Thyroid gland (tissue), 4 donors: Measurements from ENCODE around the gene ZNF518A. TPM values are rescaled to one million over a fixed set of nuclear protein-coding genes. Genes with fewer than 3 reads are reported as not detected.

ENCODE experiments used
- DNase-seq, 2 donors: peaks; one replicate each; pipeline ENCODE4 v3.0.0-alpha.2; 2019
- H3K27ac ChIP-seq, 3 donors: fragments of 200-600 bp; sonication (generic); 1 replicate in 2 of 3; 2 replicates in 1 of 3; pipeline ENCODE4 v1.5.1; 2016 to 2019; ENCODE audit warnings: mild to moderate bottlenecking in 1 of 3, moderate library complexity in 1 of 3
- H3K27me3 ChIP-seq: fragments of 200-600 bp; sonication (generic); one replicate; pipeline ENCODE4 v1.5.1; 2019
- H3K36me3 ChIP-seq, 2 donors: fragments of 200-600 bp; sonication (generic); one replicate each; pipeline ENCODE4 v1.5.1; 2016 to 2019
- H3K4me1 ChIP-seq, 2 donors: fragments of 200-600 bp; sonication (generic); one replicate each; pipeline ENCODE4 v1.5.1; 2017 to 2019
- H3K4me3 ChIP-seq, 3 donors: fragments of 200-600 bp; sonication (generic); replicated peaks in 1 of 3; 1 replicate in 2 of 3; 2 replicates in 1 of 3; pipeline ENCODE4 v1.5.1; 2016; ENCODE audit warnings: mild to moderate bottlenecking in 1 of 3
- H3K9me3 ChIP-seq: fragments of 200-600 bp; sonication (generic); one replicate; pipeline ENCODE4 v1.5.1; 2017
- CTCF ChIP-seq, 6 experiments: fragments of 200-600 bp in 3 of 6; fragments of 450-650 bp in 3 of 6; sonication (generic) in 3 of 6; IDR thresholded peaks; one replicate each; pipeline ENCODE4 v1.5.1; 2016 to 2019; ENCODE audit warnings: antibody characterized with exemption in 6 of 6, mild to moderate bottlenecking in 2 of 6, inconsistent platforms in 1 of 6, moderate library complexity in 1 of 6
- POLR2A ChIP-seq, 2 donors: fragments of 450-650 bp; IDR thresholded peaks; one replicate each; pipeline ENCODE4 v1.6.1; 2017; ENCODE audit warnings: antibody characterized with exemption in 2 of 2, mild to moderate bottlenecking in 2 of 2, moderate library complexity in 1 of 2
- WGBS, 2 donors: methylation state at CpG; one replicate each; pipeline ENCODE4 v1.1.5; 2017; 5-methylcytosine and 5-hydroxymethylcytosine counted together
- intact Hi-C: fragments of 100-400 bp; cut with DNase I; formaldehyde crosslinking; loops from one replicate; pipeline ENCODE4 v1.15.1; 2023
- total RNA-seq, 4 donors: library from RNA; depleted of rRNA; stranded (reverse); fragments of >200 nt; gene quantifications; one replicate each; pipeline ENCODE4 v1.2.3, GENCODE V29; 2016

The ZNF518A gene
- total RNA-seq, 4 donors from 2014 or later: 31.1 to 43.5 (median 35.5) TPM

- Histone ChIP-seq H3K4me3 (no peak overlapping the region), H3K27ac (no peak overlapping the region), H3K4me1 (no peaks in the 10 kb centered on the region), H3K9me3 (no peaks in the 10 kb centered on the region), H3K36me3 (no peaks in the 10 kb centered on the region), H3K27me3 (peaks cover 15% of the 10 kb centered on the region)
- no peak for TF ChIP-seq CTCF (IDR thresholded peaks at IDR 0.05)
- TF ChIP-seq POLR2A (IDR thresholded peaks at IDR 0.05): no peak
- intact Hi-C loops: no loop called here
- no peak for DNase-seq
Observed at GRCh38 chr10:96122824-96123223, 7.3 kb upstream of the ZNF518A start.

GRCh38 chr10:96124230-96125141, 5.6 kb upstream of the ZNF518A start:
- no peaks in the 10 kb centered on the region for H3K36me3 ChIP-seq
- intact Hi-C loops: no loop called here
- H3K27me3 ChIP-seq: peaks cover 15% of the 10 kb centered on the region
- no peak overlapping the region for H3K27ac ChIP-seq
- no peak for TF ChIP-seq POLR2A (IDR thresholded peaks at IDR 0.05)
- no peak for TF ChIP-seq CTCF (IDR thresholded peaks at IDR 0.05)
- no peaks in the 10 kb centered on the region for H3K9me3 ChIP-seq
- no peaks in the 10 kb centered on the region for H3K4me1 ChIP-seq
- peak overlapping the region in 1 of 3 donors; percentile 8 for H3K4me3 ChIP-seq
- peak; percentile 8 to 11 for DNase-seq
- WGBS, 2 donors: 9 to 13% methylated on average over 4 of the region's 4 CpGs

- no peaks in the 10 kb centered on the region for H3K36me3 ChIP-seq
- no peak for DNase-seq
- TF ChIP-seq CTCF (IDR thresholded peaks at IDR 0.05) (no peak), POLR2A (IDR thresholded peaks at IDR 0.05) (no peak)
- 74 to 84% methylated on average over 2 of the region's 2 CpGs for WGBS, 2 donors
- H3K4me1 ChIP-seq: no peaks in the 10 kb centered on the region
- no peaks in the 10 kb centered on the region for H3K9me3 ChIP-seq
- intact Hi-C loops: no loop called here
- no peak overlapping the region for H3K27ac ChIP-seq
- H3K27me3 ChIP-seq: peaks cover 15% of the 10 kb centered on the region
- H3K4me3 ChIP-seq: no peak overlapping the region
Observed at GRCh38 chr10:96125142-96125515, 5.0 kb upstream of the ZNF518A start.

- intact Hi-C loops: no loop called here
- no peaks in the 10 kb centered on the region for H3K27me3 ChIP-seq
- peaks cover 0 to 19% of the 10 kb centered on the region in 2 donors for H3K36me3 ChIP-seq
- peak overlapping the region; percentile 67 to 98 (median 72) for H3K4me3 ChIP-seq
- WGBS, 2 donors: 1 to 5% methylated on average over 19 to 34 of the region's 42 CpGs
- TF ChIP-seq CTCF (IDR thresholded peaks at IDR 0.05) (no peak), POLR2A (IDR thresholded peaks at IDR 0.05) (no peak)
- H3K4me1 ChIP-seq: peaks cover 7 to 8% of the 10 kb centered on the region in 2 donors
- H3K9me3 ChIP-seq: no peaks in the 10 kb centered on the region
- peak overlapping the region; percentile 88 to 96 (median 95) for H3K27ac ChIP-seq
- DNase-seq: no peak
Observed at GRCh38 chr10:96130326-96130995, 364 bp downstream of the ZNF518A start.

GRCh38 chr10:96131621-96132020, 1.5 kb downstream of the ZNF518A start:
- Histone ChIP-seq H3K27ac (no peak overlapping the region), H3K4me3 (no peak overlapping the region), H3K4me1 (peaks cover 7 to 8% of the 10 kb centered on the region in 2 donors), H3K27me3 (no peaks in the 10 kb centered on the region), H3K9me3 (no peaks in the 10 kb centered on the region), H3K36me3 (peaks cover 0 to 19% of the 10 kb centered on the region in 2 donors)
- intact Hi-C loops: no loop called here
- no peak for TF ChIP-seq POLR2A (IDR thresholded peaks at IDR 0.05)
- no peak for TF ChIP-seq CTCF (IDR thresholded peaks at IDR 0.05)
- WGBS, 2 donors: 75 to 77% methylated on average over 3 of the region's 3 CpGs
- DNase-seq: no peak
